Erythroblast (primary cell): ENCODE data around the gene TCF4.

Source experiments
- GATA1 ChIP-seq: IDR thresholded peaks from 2 replicates; pipeline ENCODE4 v1.6.1; 2011; ENCODE audit warnings: low read depth, mild to moderate bottlenecking, control low read depth, low read length, moderate library complexity
- POLR2A ChIP-seq: IDR thresholded peaks from 2 replicates; pipeline ENCODE4 v1.6.1; 2011; ENCODE audit warnings: mild to moderate bottlenecking, low read length

GRCh38 chr18:55504808-55505207 is 83.2 kb downstream of the TCF4 start:
- TF ChIP-seq POLR2A = no peak
- TF ChIP-seq GATA1 = no peak
